Mucosa of stomach (tissue), 1 donor: ENCODE data around the gene IFNGR1.

ENCODE experiments used
- H3K27me3 ChIP-seq: one replicate; pipeline ENCODE4 v1.7.0; 2013; ENCODE audit warnings: mild to moderate bottlenecking, low read length; ENCODE audit not compliant: control insufficient read depth, insufficient read depth
- H3K36me3 ChIP-seq: one replicate; pipeline ENCODE4 v1.7.0; 2013; ENCODE audit warnings: low read length; ENCODE audit not compliant: control insufficient read depth, insufficient read depth
- H3K4me1 ChIP-seq: one replicate; pipeline ENCODE4 v1.7.0; 2013; ENCODE audit warnings: mild to moderate bottlenecking, low read length; ENCODE audit not compliant: control insufficient read depth, insufficient read depth
- H3K4me3 ChIP-seq: one replicate; pipeline ENCODE4 v1.7.0; 2013; ENCODE audit warnings: low read length
- H3K9ac ChIP-seq: one replicate; pipeline ENCODE4 v1.7.0; 2013; ENCODE audit warnings: mild to moderate bottlenecking, low read length, moderate library complexity
- H3K9me3 ChIP-seq: one replicate; pipeline ENCODE4 v1.7.0; 2013; ENCODE audit warnings: mild to moderate bottlenecking, low read length, moderate library complexity; ENCODE audit not compliant: control insufficient read depth
- donor health status: Pancreatic carcinoma.

Gene IFNGR1

GRCh38 chr6:137155830-137156229, 63.4 kb downstream of the IFNGR1 start:
- Histone ChIP-seq H3K9ac (no peak overlapping the region), H3K36me3 (no peaks in the 10 kb centered on the region), H3K9me3 (no peaks in the 10 kb centered on the region), H3K27me3 (no peaks in the 10 kb centered on the region), H3K4me3 (no peak overlapping the region), H3K4me1 (no peaks in the 10 kb centered on the region)

DNA sequence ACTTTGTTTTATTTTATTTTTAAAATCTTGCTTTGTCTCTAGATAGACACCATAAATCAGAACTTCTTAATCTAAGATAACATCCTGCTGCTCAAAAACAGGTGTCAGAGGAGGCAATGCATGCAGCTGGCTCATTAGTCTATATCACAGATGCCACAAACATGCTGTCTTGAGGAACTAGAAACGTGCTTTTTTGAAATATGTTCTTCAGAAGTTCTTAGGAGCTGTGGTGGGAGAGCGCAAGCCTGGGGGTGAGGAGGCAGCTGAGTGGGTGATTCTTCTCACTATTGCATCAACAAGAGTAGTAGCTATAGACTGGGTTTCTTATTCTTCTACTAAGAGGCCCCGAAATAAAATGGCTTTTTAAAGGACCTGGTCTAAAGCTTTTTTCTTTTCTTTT, 69.1 kb downstream of the IFNGR1 start:
- Histone ChIP-seq H3K36me3 (no peaks in the 10 kb centered on the region), H3K9ac (no peak overlapping the region), H3K9me3 (no peaks in the 10 kb centered on the region), H3K4me1 (no peaks in the 10 kb centered on the region), H3K4me3 (no peak overlapping the region), H3K27me3 (no peaks in the 10 kb centered on the region)

- H3K9ac ChIP-seq: no peak overlapping the region
- no peaks in the 10 kb centered on the region for H3K4me1 ChIP-seq
- H3K9me3 ChIP-seq: no peaks in the 10 kb centered on the region
- H3K36me3 ChIP-seq: no peaks in the 10 kb centered on the region
- H3K4me3 ChIP-seq: no peak overlapping the region
- no peaks in the 10 kb centered on the region for H3K27me3 ChIP-seq
Observed at GRCh38 chr6:137149035-137149393, 70.2 kb downstream of the IFNGR1 start.

DNA sequence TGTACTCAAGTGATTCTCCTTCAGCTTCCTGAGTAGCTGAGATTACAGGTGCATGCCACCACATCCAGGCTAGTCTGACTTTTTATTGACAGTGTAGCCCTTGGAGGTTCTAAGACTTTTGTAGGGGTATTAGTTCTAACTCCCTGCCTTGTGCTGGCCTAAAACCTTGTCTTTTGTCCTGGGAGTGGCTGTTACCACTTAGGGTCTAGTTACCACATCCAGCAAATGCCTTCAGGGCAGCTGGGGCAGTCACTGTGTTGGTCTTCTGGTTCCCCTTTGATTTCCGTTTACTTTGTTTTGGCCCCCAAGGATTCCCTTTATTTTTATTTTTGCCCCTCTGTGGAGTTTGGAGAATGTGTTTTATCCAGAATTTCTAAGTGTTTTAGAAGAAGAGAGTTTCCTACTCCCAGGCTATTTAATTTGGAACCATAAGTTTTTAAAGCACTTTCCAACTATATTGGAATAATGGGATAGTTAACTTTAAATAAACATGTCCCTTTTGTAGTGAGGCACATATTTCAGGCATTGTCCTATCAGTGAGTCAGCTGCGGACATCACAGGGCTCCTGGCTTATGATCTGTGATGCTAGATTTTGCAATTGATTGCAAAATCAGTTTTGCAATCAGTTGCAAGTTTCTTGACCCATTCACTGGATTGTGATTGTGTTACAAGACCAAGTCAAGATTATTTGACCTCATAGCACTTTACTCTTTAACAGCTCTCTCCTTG, 70.7 kb downstream of the IFNGR1 start:
- H3K4me3 ChIP-seq: no peak overlapping the region
- no peak overlapping the region for H3K9ac ChIP-seq
- H3K36me3 ChIP-seq: no peaks in the 10 kb centered on the region
- no peaks in the 10 kb centered on the region for H3K4me1 ChIP-seq
- no peaks in the 10 kb centered on the region for H3K27me3 ChIP-seq
- H3K9me3 ChIP-seq: no peaks in the 10 kb centered on the region
